ENCODE measurements around the gene KLF17.

Gene KLF17

DNA sequence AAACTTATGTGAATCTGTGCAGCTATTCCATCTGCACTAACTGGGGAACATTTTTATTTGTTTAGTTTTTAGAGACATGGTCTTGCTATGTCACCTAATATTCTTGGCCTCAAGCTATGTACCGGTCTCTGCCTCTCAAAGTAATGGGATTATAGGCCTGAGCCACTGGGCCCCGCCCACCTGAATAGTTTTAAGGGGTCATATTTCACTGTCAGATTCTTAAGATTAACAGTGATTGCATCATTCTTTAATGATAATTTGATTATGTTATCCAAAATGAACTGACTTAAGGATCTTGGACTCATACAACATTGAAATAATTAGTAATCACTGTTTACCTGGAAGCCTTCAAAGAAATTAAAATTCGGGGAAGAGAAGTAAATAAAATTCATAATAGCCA, 35.4 kb downstream of the KLF17 start:
- peak; percentile 5 for DNase-seq

DNA sequence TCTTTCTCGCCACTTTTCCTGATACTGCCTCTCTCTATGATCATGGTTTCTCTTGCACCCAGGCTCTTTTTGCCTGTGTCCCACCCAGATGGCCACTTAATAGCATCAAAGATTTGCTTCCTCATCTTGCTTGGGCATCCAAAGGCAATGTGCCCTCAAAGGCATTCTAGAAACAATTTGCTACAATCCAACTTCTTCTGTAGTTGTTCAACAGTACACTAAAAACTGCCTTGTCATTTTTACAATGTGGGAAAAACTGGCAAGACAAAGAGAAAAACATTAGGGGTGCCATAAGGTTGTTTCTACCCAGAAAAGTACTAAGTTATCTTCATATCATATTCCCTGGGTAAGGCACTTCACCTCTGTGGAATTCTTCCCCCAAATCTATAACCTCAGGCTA, 39.3 kb downstream of the KLF17 start:
- DNase-seq = no peak

DNA sequence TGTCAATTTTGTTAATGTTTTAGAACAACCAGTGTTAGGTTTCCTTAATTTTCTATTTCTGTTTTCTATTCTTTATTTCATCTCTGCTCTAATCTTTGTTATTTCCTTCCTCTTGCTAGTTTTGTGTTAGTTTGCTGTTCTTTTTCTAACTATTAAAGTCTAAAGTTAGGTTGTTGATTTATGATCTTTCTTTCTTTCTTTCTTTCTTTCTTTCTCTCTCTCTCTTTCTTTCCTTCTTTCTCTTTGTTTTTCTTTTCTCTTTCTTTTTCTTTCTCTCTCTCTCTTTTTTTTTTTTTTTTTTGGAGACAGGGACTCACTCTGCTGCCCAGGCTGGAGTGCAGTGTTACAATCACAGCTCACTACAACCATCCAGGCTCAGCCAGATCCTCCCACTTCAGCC, 40.2 kb downstream of the KLF17 start:
- no peak for DNase-seq

DNA sequence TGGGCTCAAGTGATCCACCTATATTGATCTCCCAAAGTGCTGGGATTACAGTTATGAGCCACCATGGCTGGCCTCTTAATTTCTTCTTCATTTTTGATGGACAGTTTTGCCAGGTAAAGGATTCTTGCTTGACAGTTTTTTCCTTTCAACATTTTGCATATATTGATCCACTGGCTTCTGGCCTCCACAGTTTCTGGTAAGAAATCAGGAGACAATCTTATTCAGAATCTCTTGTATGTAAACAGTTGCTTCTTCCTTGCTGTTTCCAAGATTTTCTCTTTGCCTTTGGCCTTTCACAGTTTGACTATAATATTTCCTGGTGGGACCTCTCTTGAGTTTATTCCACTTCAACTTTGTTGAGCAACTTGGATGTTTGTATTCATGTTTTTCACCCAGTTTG, 42.9 kb downstream of the KLF17 start:
- DNase-seq = no peak

DNA sequence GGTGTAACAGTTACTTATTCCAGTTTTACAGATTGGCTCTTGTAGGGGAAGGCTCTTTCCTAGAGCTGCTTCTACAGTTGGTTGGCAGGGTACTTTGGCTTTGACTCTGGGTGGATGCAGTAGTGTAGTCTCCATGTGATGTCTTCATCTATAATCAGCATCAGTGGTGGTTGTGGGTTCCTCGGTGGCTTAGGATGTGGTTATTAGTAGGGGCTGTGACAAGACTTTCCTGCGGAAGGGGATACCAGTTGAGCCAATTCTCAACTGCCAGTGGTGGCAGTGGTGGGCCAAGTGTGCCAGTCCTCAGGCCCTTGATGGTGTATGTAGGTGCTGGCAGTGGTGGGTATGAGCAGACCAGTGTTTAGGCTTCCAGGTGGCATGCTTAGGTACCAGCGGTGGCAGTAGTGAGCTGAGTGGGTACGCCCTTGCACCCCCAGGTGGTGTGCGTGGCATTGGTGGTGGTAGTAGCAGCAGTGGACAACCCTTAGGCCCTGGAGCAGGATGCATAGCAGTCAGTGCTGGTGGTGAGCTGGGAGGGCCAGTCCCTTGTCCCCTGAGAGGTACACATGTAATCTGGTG, 50.0 kb downstream of the KLF17 start:
- DNase-seq = no peak

DNA sequence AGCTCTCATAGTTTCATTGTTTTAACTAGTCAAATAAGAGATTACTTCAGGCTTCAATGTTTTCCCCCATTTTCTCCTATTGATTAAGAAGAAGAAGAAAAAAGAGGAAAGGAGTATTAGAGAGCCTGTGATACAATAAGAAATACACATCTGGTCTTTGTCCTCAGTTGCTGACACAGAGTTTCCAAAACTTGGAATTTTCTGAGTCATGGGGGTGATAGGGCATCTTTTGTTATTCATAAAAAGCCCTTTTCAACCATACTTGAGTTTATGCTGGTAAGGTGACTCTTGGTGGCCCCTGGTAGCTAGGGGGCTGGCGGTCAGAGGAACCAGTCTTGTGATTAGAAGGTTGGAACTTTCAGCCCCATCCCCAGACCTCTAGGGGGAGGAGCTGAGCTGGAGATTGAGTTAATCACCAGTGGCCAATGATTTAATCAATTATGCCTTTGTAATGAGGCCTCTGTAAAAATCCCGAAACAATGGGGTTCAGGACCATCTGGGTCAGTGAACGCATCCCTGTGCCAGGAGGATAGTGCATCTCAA, 51.7 kb downstream of the KLF17 start:
- DNase-seq = no peak

DNA sequence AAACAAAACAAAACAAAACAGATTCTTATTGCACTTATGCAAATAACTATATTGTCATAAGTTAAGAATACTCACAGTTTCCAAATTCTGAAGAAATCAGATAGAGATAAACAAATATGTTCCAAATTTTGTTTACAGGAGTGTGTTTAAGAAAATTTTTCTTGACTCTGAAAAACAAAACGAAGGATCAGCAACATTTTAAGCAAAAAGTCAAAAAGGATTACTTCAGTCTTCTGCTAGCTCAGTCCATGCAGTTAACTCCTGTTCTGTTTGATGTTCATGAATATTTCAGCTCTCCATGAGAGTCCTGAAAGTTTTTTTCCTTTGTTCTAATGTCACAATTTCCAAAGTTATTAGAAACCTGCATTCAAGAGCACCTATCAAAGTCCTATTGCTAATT, 56.0 kb downstream of the KLF17 start:
- DNase-seq = no peak
